IMR-90 (cell line): ENCODE data around the gene RCN1. TPM values are rescaled to one million over a fixed set of nuclear protein-coding genes. Genes with fewer than 3 reads are reported as not detected.

Experiments
- ATAC-seq: fragments of 200-7000 bp; cut with Tn5 transposase; 2 replicates; pipeline ENCODE4 v1.9.1; 2020; ENCODE audit warnings: low read depth, mild to moderate bottlenecking, moderate library complexity
- BruUV-seq: library from RNA; stranded (reverse); fragments of 400-500 nt; replicated peaks from 2 replicates; lab custom pipeline; 2021; lab: Mats Ljungman, UMichigan
- CTCF ChIA-PET: fragments of 300-600 bp; formaldehyde crosslinking; extraction: SDS; loops from one replicate; lab custom pipeline; 2021; ENCODE audit warnings: antibody characterized with exemption; lab: Yijun Ruan, JAX
- POLR2A ChIA-PET: fragments of 300-600 bp; sonication (Branson Sonifier 250); formaldehyde crosslinking; loops from one replicate; lab custom pipeline; 2022; ENCODE audit warnings: antibody characterized with exemption; ENCODE audit not compliant: unreplicated experiment; lab: Charles Lee
- DNase-seq: peaks from one replicate; pipeline ENCODE4 v3.0.0; 2013
- H2AFZ ChIP-seq: replicated peaks from 2 replicates; pipeline ENCODE3; 2013; ENCODE audit warnings: low read length, mild to moderate bottlenecking; ENCODE audit not compliant: poor library complexity
- H2AK5ac ChIP-seq: 2 replicates; pipeline ENCODE4 v1.6.1; 2013; ENCODE audit warnings: low read depth, low read length, inconsistent platforms
- H2AK9ac ChIP-seq: replicated peaks from 2 replicates; pipeline ENCODE3; 2013; ENCODE audit warnings: mild to moderate bottlenecking, low read depth, low read length, moderate library complexity; ENCODE audit not compliant: poor library complexity
- H2BK120ac ChIP-seq: 2 replicates; pipeline ENCODE4 v1.6.1; 2013; ENCODE audit warnings: low read depth, low read length, inconsistent platforms
- H2BK15ac ChIP-seq: 3 replicates; pipeline ENCODE4 v1.6.1; 2013; ENCODE audit warnings: low read depth, low read length, inconsistent platforms
- H2BK20ac ChIP-seq: 2 replicates; pipeline ENCODE4 v1.6.1; 2013; ENCODE audit warnings: low read depth, mild to moderate bottlenecking, inconsistent platforms, low read length, moderate library complexity
- H2BK5ac ChIP-seq: 2 replicates; pipeline ENCODE4 v1.6.1; 2013; ENCODE audit warnings: mild to moderate bottlenecking, low read depth, low read length, inconsistent platforms; ENCODE audit not compliant: poor library complexity, severe bottlenecking
- H3K14ac ChIP-seq: replicated peaks from 2 replicates; pipeline ENCODE4 v1.6.1; 2013; ENCODE audit warnings: low read depth, low read length, inconsistent platforms
- H3K18ac ChIP-seq: 2 replicates; pipeline ENCODE4 v1.6.1; 2013; ENCODE audit warnings: low read depth, low read length, control low read depth
- H3K23ac ChIP-seq: 2 replicates; pipeline ENCODE4 v1.6.1; 2013; ENCODE audit warnings: low read depth, low read length, inconsistent platforms
- H3K27ac ChIP-seq: 2 replicates; pipeline ENCODE4 v1.5.1; 2013; ENCODE audit warnings: mild to moderate bottlenecking, control low read depth, low read length; ENCODE audit not compliant: insufficient read depth
- H3K27me3 ChIP-seq: 2 replicates; pipeline ENCODE4 v1.6.1; 2013; ENCODE audit warnings: low read length; ENCODE audit not compliant: control insufficient read depth, insufficient read depth
- H3K36me3 ChIP-seq: 2 replicates; pipeline ENCODE4 v1.6.1; 2013; ENCODE audit warnings: low read length, mixed read lengths; ENCODE audit not compliant: control insufficient read depth, insufficient read depth
- H3K4ac ChIP-seq: 2 replicates; pipeline ENCODE4 v1.6.1; 2013; ENCODE audit warnings: low read depth, low read length, inconsistent platforms
- H3K4me1 ChIP-seq: 2 replicates; pipeline ENCODE4 v1.6.1; 2013; ENCODE audit warnings: low read length, mixed read lengths; ENCODE audit not compliant: control insufficient read depth, insufficient read depth
- H3K4me2 ChIP-seq: 2 replicates; pipeline ENCODE4 v1.6.1; 2013; ENCODE audit warnings: low read depth, mild to moderate bottlenecking, control low read depth, low read length, moderate library complexity
- H3K4me3 ChIP-seq: 2 replicates; pipeline ENCODE4 v1.5.1; 2013; ENCODE audit warnings: low read depth, mild to moderate bottlenecking, control low read depth, low read length, moderate library complexity; ENCODE audit not compliant: insufficient read depth
- H3K56ac ChIP-seq: 2 replicates; pipeline ENCODE4 v1.6.1; 2013; ENCODE audit warnings: low read length, inconsistent platforms; ENCODE audit not compliant: insufficient read depth; ENCODE audit errors: extremely low read depth
- H3K79me1 ChIP-seq, 2 experiments: 2 replicates each; pipeline ENCODE4 v1.6.1; 2013; ENCODE audit warnings: low read length in 2 of 2, inconsistent platforms in 1 of 2, low read depth in 1 of 2
- H3K9ac ChIP-seq: 2 replicates; pipeline ENCODE4 v1.6.1; 2013; ENCODE audit warnings: low read depth, low read length, control low read depth
- H3K9me1 ChIP-seq: 2 replicates; pipeline ENCODE4 v1.6.1; 2013; ENCODE audit warnings: low read length, inconsistent platforms; ENCODE audit not compliant: insufficient read depth
- H3K9me3 ChIP-seq: 2 replicates; pipeline ENCODE4 v1.6.1; 2013; ENCODE audit warnings: low read length; ENCODE audit not compliant: control insufficient read depth, insufficient read depth
- H4K20me1 ChIP-seq: 2 replicates; pipeline ENCODE4 v1.6.1; 2013; ENCODE audit warnings: low read length, inconsistent platforms; ENCODE audit not compliant: insufficient read depth
- H4K5ac ChIP-seq: 2 replicates; pipeline ENCODE4 v1.6.1; 2013; ENCODE audit warnings: mild to moderate bottlenecking, low read depth, low read length, control low read depth
- H4K8ac ChIP-seq, 2 experiments: 2 replicates each; pipeline ENCODE4 v1.6.1; 2013; ENCODE audit warnings: low read depth in 2 of 2, low read length in 2 of 2, control low read depth in 1 of 2, inconsistent platforms in 1 of 2
- H4K91ac ChIP-seq: 2 replicates; pipeline ENCODE4 v1.6.1; 2013; ENCODE audit warnings: low read depth, low read length, inconsistent platforms; ENCODE audit not compliant: insufficient read depth
- CEBPB ChIP-seq: IDR thresholded peaks from 2 replicates; pipeline ENCODE4 v1.6.1; 2012; ENCODE audit warnings: low read depth, low read length, improper control_type of control experiment
- CTCF ChIP-seq: conservative IDR thresholded peaks from 2 replicates; pipeline ENCODE4 v1.5.1; 2012; ENCODE audit warnings: mild to moderate bottlenecking, low read depth, low read length, improper control_type of control experiment
- FOS ChIP-seq: fragments of 150-350 bp; IDR thresholded peaks from 2 replicates; pipeline ENCODE4 v1.6.1; 2016; ENCODE audit warnings: low read depth, low read length
- MXI1 ChIP-seq: IDR thresholded peaks from 2 replicates; pipeline ENCODE4 v1.6.1; 2012; ENCODE audit warnings: low read depth, mild to moderate bottlenecking, low read length, moderate library complexity, borderline replicate concordance
- WGBS, 2 experiments: methylation state at CpG; one replicate each; pipeline versions ENCODE4 v1.1.5 to v1.1.7; 2013; ENCODE audit warnings: missing lambda C conversion rate in 2 of 2; ENCODE audit not compliant: insufficient read length in 1 of 2; ENCODE audit errors: extremely low coverage in 2 of 2; 5-methylcytosine and 5-hydroxymethylcytosine counted together
- dilution Hi-C: fragments of 300-500 bp; cut with HindIII; formaldehyde crosslinking; loops from one replicate; pipeline ENCODE4 v1.14.3; 2018; ENCODE audit warnings: low sequenced_read_pairs; ENCODE audit not compliant: unreplicated experiment
- in situ Hi-C: fragments of 300-500 bp; cut with MboI; formaldehyde crosslinking; loops from 3 replicates; pipeline ENCODE4 v1.14.3; 2019; ENCODE audit warnings: low sequenced_read_pairs, inconsistent platforms, mixed read lengths
- intact Hi-C: fragments of 100-400 bp; cut with micrococcal nuclease; formaldehyde crosslinking; loops from 2 replicates; pipeline ENCODE4 v1.10.0; 2022
- polyA plus RNA-seq, 3 experiments: library from polyadenylated mRNA; depleted of rRNA; stranded (reverse); fragments of >200 nt; gene quantifications; 2 replicates each; pipeline ENCODE4 v1.2.3, GENCODE V29; 2012; ENCODE audit warnings: low replicate concordance in 1 of 3
- total RNA-seq: library from RNA; depleted of rRNA; stranded (reverse); fragments of >200 nt; gene quantifications from 2 replicates; pipeline ENCODE4 v1.2.3, GENCODE V29; 2012

RCN1 gene
- total and polyA plus RNA-seq, 2 of the 4 experiments (the other 2 are of a cell fraction): 129 to 193 TPM

- ATAC-seq (no peak), DNase-seq (peak; percentile 29)
- H3K4me1 ChIP-seq: peaks cover 3% of the 10 kb centered on the region; the same call in 1 of the 2 replicates
- H2BK15ac ChIP-seq: no peak overlapping the region
- no CpG with 5 or more reads among the region's 3 CpGs for whole genome bisulfite sequencing, 2 experiments
- H4K5ac ChIP-seq: no peak overlapping the region
- H3K18ac ChIP-seq: no peak overlapping the region
- no peak overlapping the region for H3K4ac ChIP-seq
- no peaks in the 10 kb centered on the region for H3K9me1 ChIP-seq
- H2AK9ac ChIP-seq: no peak overlapping the region
- no peak overlapping the region for H3K4me2 ChIP-seq
- no peak overlapping the region for H3K14ac ChIP-seq
- dilution Hi-C loops: no loop called here
- no peak overlapping the region for H2AFZ ChIP-seq
- H4K20me1 ChIP-seq: no peaks in the 10 kb centered on the region
- no TSS peak for BruUV-seq
- no peaks in the 10 kb centered on the region for H3K79me1 ChIP-seq
- no peak overlapping the region for H3K23ac ChIP-seq
- H3K9ac ChIP-seq: no peak overlapping the region
- no peak overlapping the region for H2BK5ac ChIP-seq
- ChIA-PET POLR2A (no interaction called here), CTCF (no interaction called here)
- TF ChIP-seq FOS (no peak), CTCF (no peak), MXI1 (no peak), CEBPB (no peak)
- in situ Hi-C loops: no loop called here
- peaks cover 5% of the 10 kb centered on the region; the same call in 1 of the 2 replicates for H3K9me3 ChIP-seq
- H3K56ac ChIP-seq: no peak overlapping the region
- H3K27me3 ChIP-seq: no peaks in the 10 kb centered on the region
- no peak overlapping the region for H4K8ac ChIP-seq
- H2AK5ac ChIP-seq: no peak overlapping the region
- no peak overlapping the region for H3K4me3 ChIP-seq
- H2BK20ac ChIP-seq: no peak overlapping the region
- intact Hi-C loops: no loop called here
- H4K91ac ChIP-seq: no peak overlapping the region
- no peak overlapping the region for H2BK120ac ChIP-seq
- no peaks in the 10 kb centered on the region for H3K36me3 ChIP-seq
- no peak overlapping the region for H3K27ac ChIP-seq
Measured at GRCh38 chr11:32131321-32131720, 40.4 kb downstream of the RCN1 start.
